Measurements from ENCODE around the gene KCNAB3. TPM values are rescaled to one million over a fixed set of nuclear protein-coding genes. Genes with fewer than 3 reads are reported as not detected.
A peak's percentile ranks its signal among the peaks of the same experiment; 100 is the strongest.

KCNAB3 gene
- total RNA-seq, result 1.2 and 1.6 TPM in 2 replicates

GRCh38 chr17:7929158-7930023 lies at the start of gene KCNAB3:
Gene KCNAB3 (minus strand): TSS chr17:7929856. CDS start chr17:7929435, 421 bp downstream.

GRCh38 chr17:7931709-7932482 lies 2.2 kb upstream of the KCNAB3 start, which contains the start of the genes CNTROB and TRAPPC1:
Gene CNTROB (plus strand): TSS chr17:7932206. CDS start chr17:7933080, 874 bp downstream.
Gene TRAPPC1 (minus strand): TSS chr17:7931946. CDS start chr17:7931829, 117 bp downstream.

DNA sequence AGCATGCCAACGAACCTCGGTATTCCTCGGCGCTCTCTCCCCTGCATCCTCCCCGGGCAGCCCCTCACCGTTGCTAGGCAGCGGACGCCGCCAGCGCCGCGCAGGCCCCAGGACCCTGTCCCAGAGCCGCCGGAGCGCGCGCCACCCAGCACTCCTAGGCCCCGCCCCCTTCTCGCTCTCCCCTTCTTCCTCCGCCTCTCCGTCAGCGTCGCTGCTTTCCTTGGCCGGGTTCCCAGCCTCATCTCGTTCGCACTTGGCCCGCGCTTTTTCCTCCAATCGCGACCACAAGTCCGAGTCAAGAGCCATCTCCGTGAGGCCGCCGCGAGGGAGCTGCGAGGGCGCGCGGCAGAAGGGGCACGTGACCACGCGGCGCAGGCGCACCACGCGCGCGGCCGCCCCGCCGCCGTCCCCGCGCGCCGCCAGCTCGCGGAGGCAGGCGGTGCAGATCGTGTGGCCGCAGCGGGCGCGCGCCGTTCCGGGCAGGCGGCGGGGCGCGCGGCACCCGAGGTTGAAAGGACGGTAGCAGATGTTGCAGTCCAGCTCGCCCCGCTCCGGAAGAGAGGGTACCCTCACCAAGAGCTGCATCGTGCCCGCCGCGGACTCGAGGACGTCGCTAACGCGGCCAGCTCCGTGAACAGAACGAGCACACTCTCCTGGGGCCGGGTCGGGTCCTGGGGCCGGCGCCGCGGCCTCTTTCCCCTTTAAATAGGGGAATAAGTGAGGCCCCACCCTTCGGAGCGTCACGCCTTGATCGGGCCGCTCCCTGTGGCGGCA lies 13.9 kb downstream of the KCNAB3 start, which contains the start of gene RNF227:
Gene RNF227 (minus strand): TSS at position 679 of the 774 bp plus-strand sequence. CDS start 94 bp downstream, at position 585.

DNA sequence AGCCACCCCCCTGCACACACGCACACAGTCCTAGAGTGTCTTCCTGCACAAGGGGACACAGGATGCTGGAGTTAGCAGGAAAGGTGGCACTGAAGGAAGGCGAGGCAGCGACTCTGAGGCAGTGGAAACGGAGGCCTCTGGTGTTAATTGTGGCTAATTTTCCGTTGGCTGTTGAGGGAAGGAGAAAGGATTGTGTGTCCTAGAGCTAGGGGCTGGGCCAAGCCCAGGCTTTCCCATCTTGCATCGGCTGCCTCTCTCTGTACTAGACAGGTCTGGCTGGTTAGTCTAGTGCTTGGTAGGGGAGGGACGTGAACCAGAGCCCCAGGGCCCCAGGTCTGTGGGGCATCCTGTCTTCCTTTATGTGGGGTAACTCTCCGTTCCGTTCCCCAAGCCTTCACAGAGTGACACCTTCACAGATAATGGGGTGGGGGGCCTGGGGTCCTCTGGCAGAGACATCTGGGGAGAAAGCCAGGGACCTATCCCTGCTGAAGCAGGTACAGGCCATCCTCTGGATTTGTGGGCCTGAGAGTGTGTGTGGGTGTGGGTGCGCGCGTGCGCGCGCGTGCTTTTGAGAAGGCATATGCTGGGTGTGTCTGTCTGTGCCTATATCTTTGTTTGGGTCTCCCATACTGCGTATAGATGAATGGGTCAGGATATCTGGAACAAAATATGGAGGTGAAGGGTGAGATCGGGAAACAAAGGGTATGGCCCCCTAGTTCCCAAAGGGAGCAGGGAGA lies 41.3 kb downstream of the KCNAB3 start, which contains the start of gene CHD3:
Gene CHD3 (plus strand): TSS at position 606 of the 737 bp plus-strand sequence. CDS start 212 bp downstream, outside the sequence.

Small RNA genes lying within 50 kb of the gene (small RNA-seq; reads per million reads assigned to genes)
- gene SCARNA21, result 4.3 reads per million, percentile 90 among the genes with 10 or more reads in this experiment

Other genes with a start within 250 kb of the KCNAB3 start
- 38.9 and 58.5 TPM in 2 replicates for gene TP53, start 242.4 kb downstream of the KCNAB3 start, total RNA-seq
- gene WRAP53, start 241.4 kb downstream of the KCNAB3 start, total RNA-seq, result 4.7 and 7.0 TPM in 2 replicates
- gene EFNB3, start 224.7 kb downstream of the KCNAB3 start, total RNA-seq, result 2.2 and 5.9 TPM in 2 replicates
- under 0.01 TPM in 1 of 2 replicates, not detected in the other for gene DNAH2, start 212.1 kb downstream of the KCNAB3 start, total RNA-seq
- 4.9 and 27.9 TPM in 2 replicates for gene KDM6B, start 95.6 kb downstream of the KCNAB3 start, total RNA-seq
- gene TMEM88, start 74.8 kb downstream of the KCNAB3 start, total RNA-seq, result 2.0 and 3.3 TPM in 2 replicates
- 65.6 and 78.9 TPM in 2 replicates for gene NAA38, start 72.3 kb downstream of the KCNAB3 start, total RNA-seq
- gene CYB5D1, start 71.9 kb downstream of the KCNAB3 start, total RNA-seq, result 9.8 and 10.1 TPM in 2 replicates
- gene CHD3, start 41.1 kb downstream of the KCNAB3 start, total RNA-seq, result 119 and 236 TPM in 2 replicates
- gene RNF227, start 13.6 kb downstream of the KCNAB3 start, total RNA-seq, result 3.1 and 3.3 TPM in 2 replicates
- 49.9 and 60.9 TPM in 2 replicates for gene TRAPPC1, start 2.1 kb upstream of the KCNAB3 start, total RNA-seq
- gene CNTROB, start 2.4 kb upstream of the KCNAB3 start, total RNA-seq, result 29.8 and 39.7 TPM in 2 replicates
- gene GUCY2D, start 72.8 kb upstream of the KCNAB3 start, total RNA-seq, result not detected in 2 replicates
- 0.11 and 0.79 TPM in 2 replicates for gene ALOX15B, start 109.2 kb upstream of the KCNAB3 start, total RNA-seq
- gene ALOX12B, start 157.9 kb upstream of the KCNAB3 start, total RNA-seq, result not detected in 2 replicates
- gene ALOXE3, start 188.7 kb upstream of the KCNAB3 start, total RNA-seq, result 2.4 and 2.5 TPM in 2 replicates
- not detected in 2 replicates for gene HES7, start 194.2 kb upstream of the KCNAB3 start, total RNA-seq
- gene PER1, start 222.5 kb upstream of the KCNAB3 start, total RNA-seq, result 55.7 and 81.3 TPM in 2 replicates
- 2.8 and 5.5 TPM in 2 replicates for gene VAMP2, start 233.1 kb upstream of the KCNAB3 start, total RNA-seq
- 31.6 and 67.1 TPM in 2 replicates for gene TMEM107, start 246.5 kb upstream of the KCNAB3 start, total RNA-seq

Data from placental epithelial cell (primary cell).